CD4-positive, alpha-beta memory T cell (primary cell): Measurements from ENCODE around the gene PCSK6. TPM values are rescaled to one million over a fixed set of nuclear protein-coding genes. Genes with fewer than 3 reads are reported as not detected.

Experiments used
- CTCF ChIA-PET: fragments of 350-600 bp; sonication (Branson Sonifier 250); formaldehyde crosslinking; loops from one replicate; lab custom pipeline; 2021; ENCODE audit warnings: inconsistent platforms; ENCODE audit not compliant: partially characterized antibody; lab: Charles Lee
- POLR2A ChIA-PET: fragments of 350-600 bp; sonication (Branson Sonifier 250); formaldehyde crosslinking; loops from one replicate; lab custom pipeline; 2021; ENCODE audit not compliant: partially characterized antibody; lab: Charles Lee
- DNase-seq, 5 donors: peaks; one replicate each; pipeline versions ENCODE4 v3.0.0 to v3.0.0-alpha.2; 2020 to 2022; ENCODE audit warnings: mixed read lengths in 1 of 5
- H3K27ac ChIP-seq: one replicate; pipeline ENCODE4 v1.7.0; 2013; ENCODE audit warnings: low read depth, low read length
- H3K27me3 ChIP-seq: 2 replicates; pipeline ENCODE4 v1.7.0; 2013; ENCODE audit warnings: mild to moderate bottlenecking, low read length, moderate library complexity; ENCODE audit not compliant: insufficient read depth
- H3K36me3 ChIP-seq: 2 replicates; pipeline ENCODE4 v1.7.0; 2013; ENCODE audit warnings: mild to moderate bottlenecking, low read length, moderate library complexity; ENCODE audit not compliant: insufficient read depth
- H3K4me1 ChIP-seq: 2 replicates; pipeline ENCODE4 v1.7.0; 2013; ENCODE audit warnings: mild to moderate bottlenecking, low read length, moderate library complexity; ENCODE audit not compliant: insufficient read depth
- H3K4me3 ChIP-seq, 2 donors: one replicate each; pipeline ENCODE4 v1.7.0; 2013; ENCODE audit warnings: low read length in 2 of 2, mild to moderate bottlenecking in 1 of 2
- H3K9me3 ChIP-seq, 2 donors: one replicate each; pipeline ENCODE4 v1.7.0; 2013; ENCODE audit warnings: low read length in 2 of 2, control low read depth in 1 of 2; ENCODE audit not compliant: control insufficient read depth in 1 of 2
- H3K27ac Mint-ChIP-seq, 7 donors: one replicate each; pipeline ENCODE4 v1.8.0; 2020 to 2021; ENCODE audit warnings: mixed read lengths in 7 of 7, mild to moderate bottlenecking in 6 of 7, inconsistent platforms in 3 of 7, moderate library complexity in 3 of 7
- H3K27me3 Mint-ChIP-seq, 2 donors: one replicate each; pipeline ENCODE4 v1.8.0; 2020 to 2021; ENCODE audit warnings: mixed read lengths in 2 of 2
- H3K36me3 Mint-ChIP-seq, 2 donors: one replicate each; pipeline ENCODE4 v1.8.0; 2020 to 2021; ENCODE audit warnings: mixed read lengths in 2 of 2, inconsistent platforms in 1 of 2, mild to moderate bottlenecking in 1 of 2
- H3K4me1 Mint-ChIP-seq, 4 donors: one replicate each; pipeline ENCODE4 v1.8.0; 2020 to 2021; ENCODE audit warnings: mixed read lengths in 4 of 4, mild to moderate bottlenecking in 1 of 4
- H3K4me3 Mint-ChIP-seq, 8 donors: one replicate each; pipeline ENCODE4 v1.8.0; 2020 to 2021; ENCODE audit warnings: mixed read lengths in 8 of 8, mild to moderate bottlenecking in 7 of 8, moderate library complexity in 6 of 8, inconsistent platforms in 3 of 8
- H3K9me3 Mint-ChIP-seq, 8 donors: one replicate each; pipeline ENCODE4 v1.8.0; 2020 to 2021; ENCODE audit warnings: mixed read lengths in 8 of 8, mild to moderate bottlenecking in 5 of 8, inconsistent platforms in 3 of 8, moderate library complexity in 1 of 8
- intact Hi-C: fragments of 100-400 bp; cut with micrococcal nuclease; formaldehyde crosslinking; loops from one replicate; pipeline ENCODE4 v1.15.1; 2023
- polyA plus RNA-seq, 2 donors: library from polyadenylated mRNA; unstranded; fragments of 300-500 nt; fragmentation: Illumina TruSeq; gene quantifications; one replicate each; pipeline ENCODE4 v1.2.3, GENCODE V29; 2021
- total RNA-seq, 2 experiments: library from RNA; stranded (reverse); gene quantifications; one replicate each; pipeline ENCODE4 v1.2.3, GENCODE V29; 2021

PCSK6 gene
- total and polyA plus RNA-seq, 4 experiments from 2014 or later = 0.08 to 0.53 (median 0.32) TPM

DNA sequence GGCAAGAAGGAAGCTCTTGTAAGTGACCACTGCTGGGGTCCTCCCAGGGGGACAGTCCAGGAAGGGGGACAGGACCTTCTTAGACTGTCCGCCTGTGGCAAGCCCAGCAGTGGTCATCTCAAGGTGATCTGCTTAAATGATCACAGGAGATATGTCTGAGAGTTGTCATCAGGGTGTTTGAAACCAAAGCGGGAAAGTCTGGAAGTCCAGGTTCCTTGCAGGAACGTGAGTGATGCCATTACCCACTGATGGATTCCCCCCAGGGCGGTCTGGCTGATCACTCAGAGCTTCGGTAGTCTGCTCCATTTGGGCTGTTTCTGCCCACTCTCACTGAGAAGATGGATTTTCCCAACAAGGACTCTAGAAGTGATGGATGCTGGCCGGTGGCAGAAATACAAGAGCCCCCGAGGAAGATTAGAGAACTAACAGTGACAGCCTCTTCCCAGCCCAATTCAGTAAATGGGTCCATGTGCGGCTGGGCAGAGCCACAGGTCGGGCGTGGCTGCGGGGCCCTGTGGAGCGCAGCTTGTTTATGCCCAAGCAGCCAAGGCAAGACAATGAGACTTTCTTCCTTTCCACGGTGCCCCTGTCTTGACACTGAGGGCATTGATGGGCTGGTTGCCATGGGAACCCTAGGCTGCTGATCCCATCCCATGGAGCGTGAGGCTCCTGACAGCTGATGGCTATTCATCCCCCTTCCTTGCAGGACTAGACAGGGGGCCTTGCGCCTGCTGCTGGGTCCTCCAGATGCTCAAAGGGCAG lies 9.5 kb downstream of the PCSK6 start:
- DNase-seq = no peak

DNA sequence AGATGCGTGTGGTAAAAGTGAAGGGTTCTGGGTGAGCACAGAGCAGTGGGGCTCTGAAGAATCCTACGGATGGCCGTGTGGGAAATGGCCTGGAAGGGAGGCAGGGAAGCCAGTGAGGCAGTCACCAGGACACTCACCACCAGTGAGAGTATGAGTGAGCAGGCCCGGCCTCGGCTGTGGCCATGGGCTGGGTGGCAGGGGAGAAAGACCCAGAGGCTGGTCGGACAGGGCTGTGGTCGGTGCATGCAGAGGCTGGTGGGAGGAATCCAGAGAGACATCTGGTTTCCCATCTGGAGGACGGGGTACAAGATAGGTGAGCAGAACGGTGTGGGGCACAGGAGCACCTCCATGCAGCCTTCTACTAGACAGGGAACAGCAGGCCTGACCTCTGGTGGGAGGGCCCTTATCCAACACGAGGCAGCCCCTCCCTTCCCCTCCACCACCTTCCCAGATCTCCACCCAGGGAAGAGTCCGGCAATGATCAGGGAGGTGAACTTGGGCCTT lies 10.1 kb downstream of the PCSK6 start:
- no peak for DNase-seq

More for the DNA sequence above, 9.5 kb downstream of the PCSK6 start:
- no peaks in the 10 kb centered on the region for H3K4me1 Mint-ChIP-seq
- CTCF ChIA-PET = no interaction called here
- intact Hi-C loops = no loop called here
- no peak overlapping the region for H3K27ac Mint-ChIP-seq
- no peak overlapping the region for H3K4me3 ChIP-seq
- peaks cover 11 to 18% of the 10 kb centered on the region in 2 donors for H3K27me3 Mint-ChIP-seq
- no peaks in the 10 kb centered on the region for H3K27me3 ChIP-seq
- H3K36me3 Mint-ChIP-seq = no peaks in the 10 kb centered on the region
- no peak overlapping the region for H3K4me3 Mint-ChIP-seq
- no peaks in the 10 kb centered on the region for H3K36me3 ChIP-seq
- H3K9me3 Mint-ChIP-seq = peaks cover 0 to 2% (median 0%) of the 10 kb centered on the region in 8 donors
- H3K4me1 ChIP-seq = no peaks in the 10 kb centered on the region
- no peaks in the 10 kb centered on the region for H3K9me3 ChIP-seq
- POLR2A ChIA-PET = no interaction called here
- no peak overlapping the region for H3K27ac ChIP-seq

DNA sequence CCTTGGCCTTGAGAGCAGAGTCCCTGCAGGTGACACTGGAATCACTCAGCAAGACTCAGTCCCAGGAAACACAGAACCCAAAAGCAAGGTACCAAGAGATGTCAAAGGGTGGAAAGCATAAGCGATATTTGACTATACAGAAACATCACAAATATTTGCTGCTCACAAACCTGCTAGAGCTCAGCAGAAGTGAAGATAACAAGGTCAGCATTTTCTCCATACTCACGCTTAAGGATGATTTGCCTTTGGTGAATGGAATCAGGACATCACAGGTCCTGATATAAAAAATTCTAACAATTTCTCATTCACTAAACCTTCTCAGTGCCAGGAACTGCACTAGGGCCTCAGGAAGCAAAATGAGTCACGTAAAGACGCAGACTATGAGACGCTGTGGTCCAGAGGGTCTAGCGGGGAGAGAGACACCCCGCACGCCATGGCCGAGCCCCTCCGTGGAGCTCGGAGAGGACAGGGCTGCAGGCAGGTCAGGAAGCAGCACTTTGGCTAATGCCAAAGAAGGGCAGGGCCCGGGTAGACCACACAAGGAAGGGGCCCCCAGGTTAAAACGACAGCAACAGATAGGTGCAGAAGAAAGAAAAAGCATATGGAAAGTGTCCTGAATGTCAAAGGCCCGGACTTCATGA lies 10.7 kb downstream of the PCSK6 start:
- ChIA-PET CTCF (no interaction called here), POLR2A (no interaction called here)
- Histone ChIP-seq H3K27ac (no peak overlapping the region), H3K27me3 (no peaks in the 10 kb centered on the region), H3K9me3 (no peaks in the 10 kb centered on the region), H3K36me3 (no peaks in the 10 kb centered on the region), H3K4me1 (no peaks in the 10 kb centered on the region), H3K4me3 (no peak overlapping the region)
- peaks cover 10 to 15% of the 10 kb centered on the region in 2 donors for H3K27me3 Mint-ChIP-seq
- no peak for DNase-seq
- peaks cover 0 to 2% (median 0%) of the 10 kb centered on the region in 8 donors for H3K9me3 Mint-ChIP-seq
- H3K4me1 Mint-ChIP-seq = no peaks in the 10 kb centered on the region
- H3K4me3 Mint-ChIP-seq = no peak overlapping the region
- H3K36me3 Mint-ChIP-seq = no peaks in the 10 kb centered on the region
- intact Hi-C loops = no loop called here
- no peak overlapping the region for H3K27ac Mint-ChIP-seq

More for the DNA sequence above, 10.1 kb downstream of the PCSK6 start:
- no peaks in the 10 kb centered on the region for H3K36me3 ChIP-seq
- POLR2A ChIA-PET = no interaction called here
- no peak overlapping the region for H3K4me3 ChIP-seq
- no peaks in the 10 kb centered on the region for H3K27me3 ChIP-seq
- no peaks in the 10 kb centered on the region for H3K4me1 ChIP-seq
- no peaks in the 10 kb centered on the region for H3K4me1 Mint-ChIP-seq
- H3K9me3 ChIP-seq = no peaks in the 10 kb centered on the region
- no peaks in the 10 kb centered on the region for H3K36me3 Mint-ChIP-seq
- H3K9me3 Mint-ChIP-seq = peaks cover 0 to 2% (median 0%) of the 10 kb centered on the region in 8 donors
- no peak overlapping the region for H3K27ac ChIP-seq
- H3K27ac Mint-ChIP-seq = no peak overlapping the region
- peaks cover 13 to 19% of the 10 kb centered on the region in 2 donors for H3K27me3 Mint-ChIP-seq
- peak overlapping the region in 1 of 8 donors; percentile 16 for H3K4me3 Mint-ChIP-seq
- CTCF ChIA-PET = no interaction called here
- intact Hi-C loops = no loop called here

DNA sequence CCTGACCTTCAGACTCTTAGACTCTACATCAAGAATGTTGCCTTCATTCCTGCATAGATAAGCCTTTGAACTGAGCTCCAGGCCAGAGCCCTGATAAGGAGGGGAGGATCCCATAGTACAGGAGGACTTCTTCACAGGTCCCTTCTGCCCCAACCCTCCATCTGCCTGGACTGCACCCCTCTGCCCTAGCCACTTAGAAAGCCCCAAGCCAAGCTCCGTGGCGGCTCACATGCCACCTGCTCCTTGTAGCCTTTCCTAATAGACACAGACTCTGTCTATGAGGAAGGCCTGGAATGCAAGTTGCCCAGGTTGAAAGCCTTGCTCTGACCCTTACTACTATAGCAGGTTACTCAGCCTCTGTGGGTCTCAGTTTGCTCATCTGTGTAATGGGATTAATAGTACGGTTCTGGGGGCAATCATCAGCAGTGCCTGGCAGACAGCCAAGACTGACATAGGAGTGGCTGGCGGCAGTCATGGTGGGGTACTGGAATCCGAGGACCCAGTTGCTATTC lies 11.6 kb downstream of the PCSK6 start:
- Mint-ChIP-seq H3K9me3 (peaks cover 0 to 2% (median 0%) of the 10 kb centered on the region in 8 donors), H3K4me3 (no peak overlapping the region), H3K27ac (no peak overlapping the region), H3K27me3 (peaks cover 10 to 14% of the 10 kb centered on the region in 2 donors), H3K4me1 (no peaks in the 10 kb centered on the region), H3K36me3 (no peaks in the 10 kb centered on the region)
- no peak for DNase-seq
- H3K36me3 ChIP-seq = no peaks in the 10 kb centered on the region
- H3K4me3 ChIP-seq = no peak overlapping the region
- H3K4me1 ChIP-seq = no peaks in the 10 kb centered on the region
- ChIA-PET CTCF (no interaction called here), POLR2A (no interaction called here)
- no peaks in the 10 kb centered on the region for H3K27me3 ChIP-seq
- no peak overlapping the region for H3K27ac ChIP-seq
- H3K9me3 ChIP-seq = no peaks in the 10 kb centered on the region
- intact Hi-C loops = no loop called here

DNA sequence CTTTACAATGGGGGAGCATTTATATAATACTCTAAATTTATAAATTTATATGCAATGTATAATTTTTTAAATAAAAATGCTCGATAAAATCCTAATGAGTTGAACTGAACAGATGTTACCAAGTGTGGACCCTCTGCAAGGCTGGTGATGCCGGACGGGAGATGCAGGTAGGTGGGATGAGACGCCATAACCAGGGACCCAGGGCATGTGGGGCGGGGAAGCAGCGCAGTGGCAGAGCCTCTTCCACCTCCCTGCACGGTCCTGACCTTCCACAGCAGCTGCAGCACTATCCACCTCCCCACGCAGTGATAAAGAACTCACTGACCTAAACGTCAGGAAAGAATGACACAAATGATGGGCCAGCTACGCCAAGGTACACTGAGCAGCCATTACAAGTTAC lies 12.8 kb downstream of the PCSK6 start:
- peaks cover 0 to 2% (median 0%) of the 10 kb centered on the region in 8 donors for H3K9me3 Mint-ChIP-seq
- intact Hi-C loops = no loop called here
- Histone ChIP-seq H3K9me3 (no peaks in the 10 kb centered on the region), H3K4me3 (no peak overlapping the region), H3K4me1 (no peaks in the 10 kb centered on the region), H3K27me3 (no peaks in the 10 kb centered on the region), H3K36me3 (no peaks in the 10 kb centered on the region), H3K27ac (no peak overlapping the region)
- peaks cover 9 to 11% of the 10 kb centered on the region in 2 donors for H3K27me3 Mint-ChIP-seq
- H3K4me3 Mint-ChIP-seq = no peak overlapping the region
- ChIA-PET CTCF (no interaction called here), POLR2A (no interaction called here)
- H3K27ac Mint-ChIP-seq = no peak overlapping the region
- DNase-seq = no peak
- H3K4me1 Mint-ChIP-seq = no peaks in the 10 kb centered on the region
- no peaks in the 10 kb centered on the region for H3K36me3 Mint-ChIP-seq

DNA sequence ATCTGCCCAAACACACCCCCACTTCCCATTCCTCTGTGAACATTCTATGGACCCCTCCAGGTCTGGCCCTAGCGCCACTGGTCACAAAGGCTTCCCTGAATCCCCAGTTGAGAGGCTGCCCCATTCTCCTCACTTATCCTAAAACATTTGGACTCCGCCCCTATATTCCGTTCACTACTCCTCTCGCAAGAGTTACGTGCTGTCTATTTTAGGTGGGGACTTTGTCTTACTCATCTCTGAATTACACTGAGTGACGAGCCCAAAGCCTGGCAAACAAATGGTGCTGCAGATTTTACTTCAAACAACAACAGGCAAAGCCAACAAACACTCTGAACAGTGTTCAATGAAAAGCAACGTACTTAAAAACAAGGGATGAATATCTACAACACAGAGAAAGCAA lies 14.5 kb downstream of the PCSK6 start:
- Histone ChIP-seq H3K9me3 (no peaks in the 10 kb centered on the region), H3K4me1 (no peaks in the 10 kb centered on the region), H3K27ac (no peak overlapping the region), H3K27me3 (no peaks in the 10 kb centered on the region), H3K4me3 (no peak overlapping the region), H3K36me3 (no peaks in the 10 kb centered on the region)
- no peaks in the 10 kb centered on the region for H3K4me1 Mint-ChIP-seq
- no peaks in the 10 kb centered on the region for H3K36me3 Mint-ChIP-seq
- peaks cover 0 to 2% (median 0%) of the 10 kb centered on the region in 8 donors for H3K9me3 Mint-ChIP-seq
- POLR2A ChIA-PET = no interaction called here
- H3K27ac Mint-ChIP-seq = no peak overlapping the region
- H3K27me3 Mint-ChIP-seq = peaks cover 9 to 11% of the 10 kb centered on the region in 2 donors
- CTCF ChIA-PET = no interaction called here
- no peak for DNase-seq
- intact Hi-C loops = no loop called here
- H3K4me3 Mint-ChIP-seq = no peak overlapping the region

DNA sequence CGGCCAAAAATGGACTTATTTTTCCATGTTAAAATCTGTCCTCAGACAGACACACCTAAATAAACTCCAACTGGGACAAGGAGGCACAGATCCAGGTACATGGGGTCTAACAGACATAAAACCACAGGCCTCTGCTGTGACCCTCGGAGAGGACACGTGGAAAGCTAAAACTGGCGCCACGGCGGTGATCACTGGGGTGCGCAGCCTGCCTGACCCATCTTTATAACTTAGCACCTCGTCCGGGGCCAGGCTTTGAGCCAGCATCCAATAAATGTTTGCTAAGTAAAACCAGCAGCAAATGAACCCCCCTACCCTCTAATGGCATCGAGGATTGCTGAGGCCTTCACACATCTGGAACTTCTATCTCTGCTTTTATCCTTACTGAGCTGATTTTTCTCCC lies 15.3 kb downstream of the PCSK6 start:
- Mint-ChIP-seq H3K4me1 (no peaks in the 10 kb centered on the region), H3K4me3 (no peak overlapping the region), H3K27me3 (peaks cover 9 to 13% of the 10 kb centered on the region in 2 donors), H3K9me3 (no peaks in the 10 kb centered on the region), H3K27ac (no peak overlapping the region), H3K36me3 (no peaks in the 10 kb centered on the region)
- ChIA-PET CTCF (no interaction called here), POLR2A (no interaction called here)
- H3K27me3 ChIP-seq = no peaks in the 10 kb centered on the region
- no peak overlapping the region for H3K27ac ChIP-seq
- DNase-seq = no peak
- H3K9me3 ChIP-seq = no peaks in the 10 kb centered on the region
- intact Hi-C loops = no loop called here
- H3K4me3 ChIP-seq = no peak overlapping the region
- no peaks in the 10 kb centered on the region for H3K4me1 ChIP-seq
- H3K36me3 ChIP-seq = no peaks in the 10 kb centered on the region
